ENCODE results near the gene PGAP2.

The PGAP2 gene

DNA sequence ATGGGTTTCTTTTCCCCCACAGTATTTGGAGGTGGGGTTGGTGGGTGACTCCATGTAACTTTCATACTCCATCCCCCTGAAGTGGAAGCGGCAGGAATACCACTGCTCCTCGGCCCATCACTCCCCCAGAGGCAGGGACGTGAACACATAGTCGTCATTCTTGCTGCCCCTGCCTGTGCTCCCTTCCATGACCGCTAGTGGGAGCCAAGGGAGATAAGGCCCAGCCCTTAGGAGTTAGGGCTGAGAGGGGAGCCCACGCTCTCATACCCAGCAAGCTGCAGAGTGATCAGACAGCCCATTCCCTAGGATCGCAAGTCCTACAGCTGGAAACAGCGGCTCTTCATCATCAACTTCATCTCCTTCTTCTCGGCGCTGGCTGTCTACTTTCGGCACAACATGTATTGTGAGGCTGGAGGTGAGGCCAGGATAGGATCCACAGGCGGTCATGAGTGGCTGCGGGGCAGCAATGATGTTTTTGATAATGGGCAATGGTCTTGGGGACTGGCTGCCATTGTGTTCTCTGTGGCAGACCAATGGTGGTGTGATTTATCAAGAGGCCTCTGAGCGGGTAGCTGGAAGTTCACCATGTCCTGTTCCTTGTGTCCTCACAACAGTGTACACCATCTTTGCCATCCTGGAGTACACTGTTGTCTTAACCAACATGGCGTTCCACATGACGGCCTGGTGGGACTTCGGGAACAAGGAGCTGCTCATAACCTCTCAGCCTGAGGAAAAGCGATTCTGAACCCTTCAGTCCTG lies 16.5 kb downstream of the PGAP2 start:
- no peaks in the 10 kb centered on the region for H3K9me3 ChIP-seq (ENCODE audit: insufficient read depth, low read depth, low read length)
- no peak overlapping the region for H3K27ac ChIP-seq (ENCODE audit: low read depth, low read length)
- H3K9ac ChIP-seq (ENCODE audit: low read depth, low read length), result no peak overlapping the region
- no peaks in the 10 kb centered on the region for H3K27me3 ChIP-seq (ENCODE audit: insufficient read depth, low read length)
- peaks cover 19% of the 10 kb centered on the region; the same call in 1 of the 2 replicates for H3K4me1 ChIP-seq (ENCODE audit: insufficient read depth, low read length)
- peaks cover 23% of the 10 kb centered on the region for H3K36me3 ChIP-seq (ENCODE audit: insufficient read depth, low read length)
- 74% methylated on average over 18 of the region's 18 CpGs for WGBS
- H3K4me3 ChIP-seq (ENCODE audit: low read length), result no peak overlapping the region

GRCh38 chr11:3825473-3826154 lies 17.3 kb downstream of the PGAP2 start:
- H3K9me3 ChIP-seq (ENCODE audit: insufficient read depth, low read depth, low read length), result no peaks in the 10 kb centered on the region
- no peak overlapping the region for H3K4me3 ChIP-seq (ENCODE audit: low read length)
- no peak overlapping the region for H3K27ac ChIP-seq (ENCODE audit: low read depth, low read length)
- H3K9ac ChIP-seq (ENCODE audit: low read depth, low read length), result no peak overlapping the region
- no peaks in the 10 kb centered on the region for H3K27me3 ChIP-seq (ENCODE audit: insufficient read depth, low read length)
- H3K36me3 ChIP-seq (ENCODE audit: insufficient read depth, low read length), result peaks cover 27% of the 10 kb centered on the region
- 78% methylated on average over 7 of the region's 8 CpGs for WGBS
- peaks cover 19% of the 10 kb centered on the region; the same call in 1 of the 2 replicates for H3K4me1 ChIP-seq (ENCODE audit: insufficient read depth, low read length)

GRCh38 chr11:3826721-3827120 lies 18.4 kb downstream of the PGAP2 start:
- Histone ChIP-seq H3K4me3 (ENCODE audit: low read length) (no peak overlapping the region), H3K4me1 (ENCODE audit: insufficient read depth, low read length) (peaks cover 19% of the 10 kb centered on the region; the same call in 1 of the 2 replicates), H3K27me3 (ENCODE audit: insufficient read depth, low read length) (no peaks in the 10 kb centered on the region), H3K36me3 (ENCODE audit: insufficient read depth, low read length) (peaks cover 24% of the 10 kb centered on the region), H3K27ac (ENCODE audit: low read depth, low read length) (peak overlapping the region; percentile 73; the same call in 1 of the 2 replicates), H3K9me3 (ENCODE audit: insufficient read depth, low read depth, low read length) (no peaks in the 10 kb centered on the region), H3K9ac (ENCODE audit: low read depth, low read length) (no peak overlapping the region)
- 79% methylated on average over 3 of the region's 3 CpGs for WGBS

DNA sequence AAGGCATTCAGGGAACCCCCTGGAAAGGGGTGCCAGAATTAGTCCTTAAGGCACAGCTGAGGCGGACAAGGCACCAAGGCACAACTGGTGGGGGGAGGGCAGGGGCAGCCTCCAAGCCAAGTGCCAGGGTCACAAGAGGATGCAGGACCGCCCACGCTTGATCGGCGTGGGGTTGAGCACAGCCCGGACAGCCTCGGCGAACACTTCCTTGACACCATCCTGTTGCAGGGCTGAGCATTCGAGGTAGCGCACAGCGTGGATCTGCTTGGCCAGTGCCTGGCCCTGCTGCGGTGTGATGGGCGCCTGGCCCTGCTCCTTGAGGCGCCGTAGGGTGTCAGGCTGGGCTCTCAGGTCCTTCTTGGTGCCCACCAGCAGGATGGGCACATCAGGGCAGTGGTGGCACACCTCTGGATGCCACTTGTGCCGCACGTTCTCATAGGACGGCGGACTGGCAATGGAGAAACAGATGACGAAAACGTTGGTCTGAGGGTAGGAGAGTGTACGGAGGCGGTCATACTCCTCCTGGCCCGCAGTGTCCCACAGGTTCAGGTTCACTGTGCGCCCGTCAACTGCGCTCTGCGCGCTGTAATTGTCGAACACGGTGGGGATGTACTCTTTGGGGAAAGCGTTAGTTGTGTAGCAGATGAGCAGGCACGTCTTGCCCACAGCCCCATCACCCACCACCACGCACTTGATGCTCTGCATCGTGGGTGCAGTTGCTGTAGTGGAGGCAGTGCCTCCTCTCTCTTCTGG lies 19.2 kb downstream of the PGAP2 start:
- Histone ChIP-seq H3K9me3 (ENCODE audit: insufficient read depth, low read depth, low read length) (no peaks in the 10 kb centered on the region), H3K27ac (ENCODE audit: low read depth, low read length) (peak overlapping the region; percentile 73; the same call in 1 of the 2 replicates), H3K9ac (ENCODE audit: low read depth, low read length) (no peak overlapping the region), H3K4me1 (ENCODE audit: insufficient read depth, low read length) (peaks cover 19% of the 10 kb centered on the region; the same call in 1 of the 2 replicates), H3K4me3 (ENCODE audit: low read length) (no peak overlapping the region), H3K27me3 (ENCODE audit: insufficient read depth, low read length) (no peaks in the 10 kb centered on the region), H3K36me3 (ENCODE audit: insufficient read depth, low read length) (peaks cover 24% of the 10 kb centered on the region)
- 96% methylated on average over 35 of the region's 35 CpGs for WGBS

DNA sequence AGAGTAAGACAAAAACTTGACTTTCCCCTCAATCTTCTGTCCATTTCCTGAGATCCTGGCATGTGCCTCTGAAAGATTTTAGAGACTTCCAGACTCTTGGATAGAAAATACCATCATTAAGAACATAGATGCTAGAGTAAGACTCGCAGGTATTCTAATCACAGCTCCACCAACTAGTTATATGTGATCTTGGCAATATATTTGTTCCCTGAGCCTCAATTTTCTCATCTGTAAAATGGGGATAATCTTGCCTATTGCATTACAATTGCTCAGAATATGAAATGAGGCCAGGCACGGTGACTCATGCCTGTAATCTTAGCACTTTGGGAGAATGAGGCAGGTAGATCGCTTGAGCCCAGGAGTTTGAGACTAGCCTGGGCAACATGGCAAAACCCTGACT lies 21.7 kb downstream of the PGAP2 start:
- Histone ChIP-seq H3K36me3 (ENCODE audit: insufficient read depth, low read length) (peaks cover 30% of the 10 kb centered on the region), H3K27me3 (ENCODE audit: insufficient read depth, low read length) (no peaks in the 10 kb centered on the region), H3K4me3 (ENCODE audit: low read length) (no peak overlapping the region), H3K9me3 (ENCODE audit: insufficient read depth, low read depth, low read length) (no peaks in the 10 kb centered on the region), H3K9ac (ENCODE audit: low read depth, low read length) (no peak overlapping the region), H3K27ac (ENCODE audit: low read depth, low read length) (no peak overlapping the region), H3K4me1 (ENCODE audit: insufficient read depth, low read length) (peaks cover 26% of the 10 kb centered on the region)
- WGBS, result 87% methylated on average over 3 of the region's 3 CpGs

- Histone ChIP-seq H3K27me3 (ENCODE audit: insufficient read depth, low read length) (no peaks in the 10 kb centered on the region), H3K4me3 (ENCODE audit: low read length) (no peak overlapping the region), H3K4me1 (ENCODE audit: insufficient read depth, low read length) (peaks cover 25% of the 10 kb centered on the region), H3K36me3 (ENCODE audit: insufficient read depth, low read length) (peaks cover 32% of the 10 kb centered on the region), H3K9ac (ENCODE audit: low read depth, low read length) (no peak overlapping the region), H3K9me3 (ENCODE audit: insufficient read depth, low read depth, low read length) (no peaks in the 10 kb centered on the region), H3K27ac (ENCODE audit: low read depth, low read length) (no peak overlapping the region)
- WGBS, result 96% methylated on average over 1 of the region's 1 CpG
These were observed 22.4 kb downstream of the PGAP2 start for GRCh38 chr11:3830730-3831129.

- Histone ChIP-seq H3K27me3 (ENCODE audit: insufficient read depth, low read length) (no peaks in the 10 kb centered on the region), H3K9ac (ENCODE audit: low read depth, low read length) (no peak overlapping the region), H3K4me1 (ENCODE audit: insufficient read depth, low read length) (peaks cover 23% of the 10 kb centered on the region), H3K27ac (ENCODE audit: low read depth, low read length) (no peak overlapping the region), H3K4me3 (ENCODE audit: low read length) (no peak overlapping the region), H3K9me3 (ENCODE audit: insufficient read depth, low read depth, low read length) (no peaks in the 10 kb centered on the region), H3K36me3 (ENCODE audit: insufficient read depth, low read length) (peaks cover 28% of the 10 kb centered on the region)
- 82% methylated on average over 11 of the region's 13 CpGs for WGBS
These were observed 23.2 kb downstream of the PGAP2 start for GRCh38 chr11:3831378-3832239.

- Histone ChIP-seq H3K4me1 (ENCODE audit: insufficient read depth, low read length) (peaks cover 18% of the 10 kb centered on the region), H3K36me3 (ENCODE audit: insufficient read depth, low read length) (peaks cover 20% of the 10 kb centered on the region), H3K27me3 (ENCODE audit: insufficient read depth, low read length) (no peaks in the 10 kb centered on the region), H3K4me3 (ENCODE audit: low read length) (no peak overlapping the region), H3K9me3 (ENCODE audit: insufficient read depth, low read depth, low read length) (no peaks in the 10 kb centered on the region), H3K9ac (ENCODE audit: low read depth, low read length) (no peak overlapping the region), H3K27ac (ENCODE audit: low read depth, low read length) (no peak overlapping the region)
- WGBS, result 98% methylated on average over 2 of the region's 2 CpGs
These were observed 24.5 kb downstream of the PGAP2 start for GRCh38 chr11:3832816-3833215.

GRCh38 chr11:3833449-3833848 lies 25.1 kb downstream of the PGAP2 start:
- Histone ChIP-seq H3K27ac (ENCODE audit: low read depth, low read length) (no peak overlapping the region), H3K9me3 (ENCODE audit: insufficient read depth, low read depth, low read length) (no peaks in the 10 kb centered on the region), H3K9ac (ENCODE audit: low read depth, low read length) (no peak overlapping the region), H3K27me3 (ENCODE audit: insufficient read depth, low read length) (no peaks in the 10 kb centered on the region), H3K4me3 (ENCODE audit: low read length) (no peak overlapping the region), H3K4me1 (ENCODE audit: insufficient read depth, low read length) (peaks cover 22% of the 10 kb centered on the region), H3K36me3 (ENCODE audit: insufficient read depth, low read length) (peaks cover 16% of the 10 kb centered on the region; the same call in 1 of the 2 replicates)
- WGBS, result 100% methylated on average over 1 of the region's 2 CpGs

GRCh38 chr11:3834349-3834663 lies 25.9 kb downstream of the PGAP2 start:
- H3K27me3 ChIP-seq (ENCODE audit: insufficient read depth, low read length), result no peaks in the 10 kb centered on the region
- no peaks in the 10 kb centered on the region for H3K9me3 ChIP-seq (ENCODE audit: insufficient read depth, low read depth, low read length)
- no peak overlapping the region for H3K27ac ChIP-seq (ENCODE audit: low read depth, low read length)
- no peak overlapping the region for H3K4me3 ChIP-seq (ENCODE audit: low read length)
- H3K9ac ChIP-seq (ENCODE audit: low read depth, low read length), result no peak overlapping the region
- peaks cover 16% of the 10 kb centered on the region; the same call in 1 of the 2 replicates for H3K36me3 ChIP-seq (ENCODE audit: insufficient read depth, low read length)
- 81% methylated on average over 4 of the region's 4 CpGs for WGBS
- H3K4me1 ChIP-seq (ENCODE audit: insufficient read depth, low read length), result peaks cover 22% of the 10 kb centered on the region

Data from HUES64 (cell line).